C1 segment of cervical spinal cord (tissue), 14 donors: Measurements from ENCODE around the gene IL1RAP.
"Not testable (repeated sequence)": the region's sequence is repeated elsewhere in the genome, so short reads cannot be mapped to it uniquely, and the experiment has no call there.

Source experiments
- DNase-seq, 14 donors: peaks; one replicate each; lab custom pipeline; 2025; lab: John Stamatoyannopoulos, UW

IL1RAP gene

GRCh38 chr3:190506271-190506670, 7.6 kb upstream of the IL1RAP start:
- no peak for DNase-seq

DNA sequence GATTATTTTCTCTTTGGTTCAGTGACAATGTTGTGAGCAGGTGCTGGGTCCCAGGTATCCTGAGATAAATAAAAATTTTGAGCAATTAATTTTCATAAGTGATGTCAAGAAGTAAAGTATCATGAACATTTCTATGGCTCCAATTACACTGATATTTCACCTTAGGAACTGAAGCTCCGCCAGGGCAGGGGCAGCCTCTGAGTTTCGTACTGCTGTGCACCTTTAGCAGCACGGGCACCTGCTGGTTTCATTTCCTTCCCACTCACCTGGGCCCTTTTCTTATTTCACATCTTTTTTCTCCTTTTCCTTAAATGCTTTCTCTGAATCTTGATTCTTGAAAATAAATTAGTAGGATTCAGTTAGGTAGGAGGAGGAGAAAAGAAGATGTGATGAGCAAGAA, 1.2 kb upstream of the IL1RAP start:
- DNase-seq, result no peak

- DNase-seq, result peak in 6 of 14 donors; percentile 20 to 49 (median 34)
Observed at GRCh38 chr3:190514413-190515153, 698 bp downstream of the IL1RAP start.

GRCh38 chr3:190516416-190516815, 2.5 kb downstream of the IL1RAP start:
- DNase-seq, result no peak

DNA sequence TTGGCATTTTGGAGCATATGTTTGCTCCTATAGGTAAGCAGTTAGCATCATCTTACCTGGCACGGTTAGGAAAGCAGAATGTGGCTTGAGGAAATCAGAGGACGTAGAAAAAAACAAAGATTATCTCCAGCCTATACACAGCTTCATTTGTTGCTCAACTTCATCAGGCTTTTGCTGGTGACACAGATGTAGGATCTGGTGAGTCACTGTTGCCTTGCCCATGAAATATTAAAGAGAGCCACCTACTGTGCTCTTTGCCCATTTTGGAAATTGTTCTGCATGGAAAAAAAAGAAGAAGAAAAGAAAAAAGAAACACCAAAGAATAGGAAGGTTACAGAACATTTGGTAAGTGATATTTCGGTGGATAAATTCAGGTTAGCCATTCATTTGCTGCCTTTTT, 3.8 kb downstream of the IL1RAP start:
- no peak for DNase-seq

DNA sequence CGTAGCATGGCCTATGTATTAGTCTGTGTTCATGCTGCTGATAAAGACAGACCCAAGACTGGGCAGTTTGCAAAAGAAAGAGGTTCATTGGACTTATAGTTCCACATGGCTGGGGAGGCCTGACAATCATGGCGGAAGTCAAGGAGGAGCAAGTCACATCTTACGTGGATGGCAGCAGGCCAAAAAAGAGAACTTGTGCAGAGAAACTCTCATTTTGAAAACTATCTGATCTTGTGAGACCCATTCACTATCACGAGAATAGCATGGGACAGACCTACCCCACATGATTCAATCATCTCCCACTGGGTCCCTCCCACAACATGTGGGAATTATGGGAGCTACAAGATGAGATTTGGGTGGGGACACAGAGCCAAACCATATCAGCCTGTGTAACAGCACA, 4.6 kb downstream of the IL1RAP start:
- DNase-seq, result not testable (repeated sequence)

DNA sequence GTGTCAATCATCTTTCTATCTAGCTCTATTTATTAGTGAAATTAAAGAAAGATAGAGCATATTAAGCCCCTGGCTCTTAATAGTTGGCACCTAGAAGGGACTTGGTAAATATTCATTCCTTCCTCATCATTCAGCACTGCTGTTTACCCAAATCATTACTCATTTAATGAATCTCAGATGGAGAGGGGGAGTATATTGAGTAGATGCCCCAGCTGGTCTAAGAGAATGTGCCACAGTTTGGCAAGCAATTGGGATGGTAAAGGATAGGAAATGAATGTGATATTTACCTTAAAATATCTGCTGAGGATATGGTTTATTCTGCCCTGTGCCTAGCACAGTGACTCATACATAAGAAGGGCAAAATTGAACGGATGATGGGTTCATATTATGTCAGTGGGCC, 6.0 kb downstream of the IL1RAP start:
- DNase-seq, result no peak

DNA sequence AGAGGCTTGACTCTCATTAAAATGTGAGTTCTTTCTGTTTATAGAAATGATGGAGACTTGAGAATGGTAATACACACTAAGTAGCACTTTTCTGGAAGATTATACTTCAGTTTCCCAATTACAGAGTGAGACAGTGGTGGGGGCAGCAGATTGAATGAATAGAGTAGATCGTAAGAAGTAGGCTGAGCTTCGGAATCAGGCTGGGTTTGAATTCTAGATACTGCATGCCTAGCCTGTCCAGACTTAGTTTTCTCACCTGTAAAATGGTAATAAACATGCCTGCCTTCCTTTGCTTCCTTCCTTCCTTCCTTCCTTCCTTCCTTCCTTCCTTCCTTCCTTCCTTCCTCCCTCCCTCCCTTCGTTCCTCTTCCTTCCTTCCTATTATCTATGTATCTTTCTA, 8.1 kb downstream of the IL1RAP start:
- DNase-seq, result no peak

DNA sequence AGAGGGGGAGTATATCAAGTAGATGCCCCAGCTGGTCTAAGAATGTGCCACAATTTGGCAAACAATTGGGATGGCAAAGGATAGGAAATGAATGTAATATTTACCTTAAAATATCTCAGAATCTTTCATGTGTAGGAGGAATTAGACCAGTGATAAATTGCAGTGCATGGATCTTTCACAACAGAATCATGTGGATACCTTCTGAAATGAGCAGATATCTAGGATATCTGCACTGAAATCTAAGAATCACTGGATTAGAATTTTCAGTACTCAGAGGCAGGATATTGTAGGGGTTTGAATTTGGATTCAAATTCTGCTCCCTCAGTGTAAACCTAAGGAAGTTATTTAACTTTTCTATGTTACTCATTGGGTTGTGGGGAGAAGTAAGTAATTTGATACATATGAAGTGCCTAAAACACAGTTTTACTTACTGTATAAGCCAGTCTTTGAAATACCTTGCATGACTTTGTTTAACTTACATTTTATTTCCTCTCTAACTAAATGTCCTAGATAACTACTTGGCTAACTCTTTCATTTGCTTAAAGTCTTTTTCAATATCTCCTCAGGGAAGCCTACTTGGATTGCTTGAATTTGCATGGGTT, 8.8 kb downstream of the IL1RAP start:
- DNase-seq, result no peak

- DNase-seq, result no peak
Observed at GRCh38 chr3:190524942-190525341, 11.1 kb downstream of the IL1RAP start.

DNA sequence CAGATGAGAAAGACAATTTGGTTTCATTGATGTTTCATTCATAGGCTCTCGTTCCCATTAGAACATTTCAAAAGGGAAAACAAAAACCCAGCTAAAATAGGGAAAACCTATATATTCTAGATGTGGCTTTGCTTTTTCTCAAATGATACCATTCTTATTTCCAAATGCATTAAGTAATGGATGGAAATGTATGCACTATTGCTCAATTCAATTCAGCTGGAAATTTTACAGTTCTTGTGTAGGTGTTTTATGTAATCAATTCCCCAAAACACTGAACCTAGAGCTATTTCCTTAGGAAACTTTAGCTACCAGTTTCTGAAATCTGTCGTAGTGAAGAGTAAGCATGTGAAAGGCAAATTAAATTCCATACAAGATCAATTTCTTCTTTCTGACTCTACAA, 11.7 kb downstream of the IL1RAP start:
- DNase-seq, result no peak

GRCh38 chr3:190526787-190527762, 13.2 kb downstream of the IL1RAP start:
- DNase-seq, result no peak

DNA sequence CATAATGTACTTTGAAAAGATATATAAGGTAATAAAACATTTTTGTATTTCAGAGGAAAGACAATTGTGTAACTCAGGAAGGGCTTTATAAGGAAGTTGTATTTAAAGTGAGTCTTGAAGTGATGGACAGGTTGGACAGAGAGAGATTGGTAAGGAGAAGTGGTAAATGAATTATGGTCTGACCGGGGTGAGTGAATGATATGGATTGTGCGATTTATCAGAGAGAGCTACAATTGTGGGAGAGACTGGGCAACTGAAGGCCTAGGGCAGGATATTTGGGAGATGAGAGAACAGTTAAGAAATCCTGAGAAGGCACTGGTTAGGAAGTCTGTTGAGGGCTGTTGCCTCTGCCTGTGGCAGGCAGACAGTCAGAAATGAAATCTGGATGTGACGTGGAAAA, 14.8 kb downstream of the IL1RAP start:
- DNase-seq, result no peak

- DNase-seq, result no peak
Observed at GRCh38 chr3:190531406-190531805, 17.5 kb downstream of the IL1RAP start.

- peak in 1 of 14 donors; percentile 5 for DNase-seq
Observed at GRCh38 chr3:190532731-190533203, 18.9 kb downstream of the IL1RAP start.

GRCh38 chr3:190533511-190534281, 19.8 kb downstream of the IL1RAP start:
- peak in 9 of 14 donors; percentile 35 to 80 (median 51) for DNase-seq

GRCh38 chr3:190534386-190534785, 20.5 kb downstream of the IL1RAP start:
- no peak for DNase-seq

DNA sequence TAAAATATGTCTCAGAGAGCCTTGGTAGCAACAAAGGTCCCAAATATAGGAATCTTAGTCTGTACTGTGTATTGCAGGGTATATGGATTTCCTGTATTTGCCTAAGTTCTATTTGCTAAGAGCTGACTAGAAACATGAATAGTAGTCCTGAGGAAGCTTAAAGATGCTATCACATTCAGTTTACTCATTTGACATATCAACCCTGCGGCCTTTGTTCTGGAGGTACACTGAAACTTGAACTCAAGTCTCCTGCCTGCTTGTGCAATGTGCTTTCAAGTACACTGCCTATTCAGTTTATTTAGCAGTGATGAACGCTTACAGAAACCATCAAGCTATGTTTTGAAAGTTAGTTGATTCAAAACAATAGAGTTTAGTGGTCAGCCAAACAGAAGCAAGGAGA, 21.1 kb downstream of the IL1RAP start:
- DNase-seq, result no peak

- no peak for DNase-seq
Observed at GRCh38 chr3:190537146-190537545, 23.3 kb downstream of the IL1RAP start.

DNA sequence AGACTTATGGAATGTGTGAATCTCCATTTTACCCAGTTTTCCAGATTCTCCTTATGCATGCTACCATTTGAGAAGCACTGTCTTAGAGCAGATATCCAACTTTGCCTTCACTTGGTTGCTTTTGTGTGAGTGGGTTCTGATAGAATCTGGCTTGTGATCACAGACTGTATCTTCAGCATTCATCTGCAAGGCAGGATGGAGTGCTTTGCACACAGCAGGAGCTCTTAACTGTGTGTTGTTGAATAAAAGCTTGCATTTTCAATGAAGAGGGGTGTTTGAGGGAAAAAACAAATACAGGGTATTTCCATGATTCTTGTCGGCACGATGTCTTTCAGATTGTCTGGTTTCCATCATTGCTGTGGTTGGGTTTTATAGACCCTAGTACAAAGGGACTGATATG, 24.4 kb downstream of the IL1RAP start:
- no peak for DNase-seq

DNA sequence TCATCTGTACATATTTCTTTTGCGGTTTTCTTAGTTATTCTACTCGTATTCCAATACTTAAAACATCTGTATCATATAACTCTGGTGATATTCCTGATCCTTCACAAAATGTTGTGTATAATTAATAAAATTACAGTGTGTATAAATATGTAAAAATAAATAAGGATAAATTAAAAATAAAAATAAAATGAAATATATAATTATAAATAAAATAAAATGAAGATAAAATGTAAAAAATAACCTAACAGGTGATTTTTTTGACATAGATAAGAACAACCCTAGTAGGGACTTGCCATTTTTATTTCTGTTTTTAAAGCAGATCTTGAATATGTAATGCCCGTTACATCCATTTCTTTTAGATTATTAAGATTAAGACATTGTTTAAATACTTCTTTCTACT, 25.6 kb downstream of the IL1RAP start:
- DNase-seq, result no peak
